ENCODE results near the gene LRIT2. TPM values are rescaled to one million over a fixed set of nuclear protein-coding genes. Genes with fewer than 3 reads are reported as not detected.

The LRIT2 gene
- polyA plus RNA-seq, 3 donors: not detected

DNA sequence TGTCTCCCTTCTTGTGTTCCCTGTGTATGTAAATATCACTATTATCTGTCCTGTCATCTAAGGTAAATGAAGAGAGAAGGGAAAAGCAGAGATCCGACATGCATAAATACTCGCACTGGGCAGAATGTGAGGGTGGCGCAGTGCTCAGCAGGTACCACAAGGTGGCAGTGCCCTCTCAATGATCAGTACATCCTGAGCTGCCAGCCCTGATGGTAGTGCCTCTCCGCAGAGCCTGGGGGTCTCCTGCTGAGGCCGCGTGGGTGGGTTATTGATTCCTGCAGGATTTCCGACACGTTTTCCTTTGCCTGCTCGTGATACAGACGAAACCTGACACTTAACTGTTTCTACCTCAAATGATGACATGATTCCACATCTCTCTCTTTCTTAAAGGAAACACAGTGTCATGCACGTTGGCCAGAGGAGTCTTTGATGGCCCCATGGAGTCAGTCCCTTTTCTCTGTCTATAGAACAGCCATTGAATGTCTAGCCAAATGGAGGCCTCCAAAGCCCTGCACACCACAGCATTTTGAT lies 39.3 kb upstream of the LRIT2 start:
- Mint-ChIP-seq H3K4me1 (no peaks in the 10 kb centered on the region), H3K36me3 (no peaks in the 10 kb centered on the region), H3K9me3 (no peaks in the 10 kb centered on the region), H3K27me3 (ENCODE audit: low read depth in 3 of 3) (peaks cover 2 to 5% (median 4%) of the 10 kb centered on the region in 3 donors), H3K4me3 (no peak overlapping the region), H3K27ac (peak overlapping the region in 1 of 7 donors; percentile 2)
- H3K4me1 ChIP-seq (ENCODE audit: control insufficient read depth in 1 of 2, insufficient read depth in 2 of 2, low read length in 2 of 2): no peaks in the 10 kb centered on the region
- no peaks in the 10 kb centered on the region for H3K9me3 ChIP-seq (replicated peaks in 1 of 2; ENCODE audit: control insufficient read depth in 1 of 2, insufficient read depth in 1 of 2, low read length in 2 of 2)
- intact Hi-C loops (cut with micrococcal nuclease): loop anchor here (1.0 to 2.0 kb wide), 2 partner anchors 272 to 273 kb away; no protein-coding TSS in a partner anchor
- 3% methylated on average over 7 of the region's 11 CpGs for WGBS (ENCODE audit: insufficient coverage)
- no peak overlapping the region for H3K4me3 ChIP-seq (replicated peaks in 1 of 3; ENCODE audit: low read depth in 2 of 3, low read length in 3 of 3)
- DNase-seq: peak; percentile 11 to 47 (median 44)
- H3K79me2 ChIP-seq (ENCODE audit: insufficient read depth, low read length): no peaks in the 10 kb centered on the region
- no peaks in the 10 kb centered on the region for H3K27me3 ChIP-seq (ENCODE audit: control insufficient read depth in 2 of 2, insufficient read depth in 2 of 2, low read length in 2 of 2)
- H2AFZ ChIP-seq (ENCODE audit: insufficient read depth, low read depth, low read length, poor library complexity, severe bottlenecking): no peak overlapping the region
- TF ChIP-seq, protein P1, sequence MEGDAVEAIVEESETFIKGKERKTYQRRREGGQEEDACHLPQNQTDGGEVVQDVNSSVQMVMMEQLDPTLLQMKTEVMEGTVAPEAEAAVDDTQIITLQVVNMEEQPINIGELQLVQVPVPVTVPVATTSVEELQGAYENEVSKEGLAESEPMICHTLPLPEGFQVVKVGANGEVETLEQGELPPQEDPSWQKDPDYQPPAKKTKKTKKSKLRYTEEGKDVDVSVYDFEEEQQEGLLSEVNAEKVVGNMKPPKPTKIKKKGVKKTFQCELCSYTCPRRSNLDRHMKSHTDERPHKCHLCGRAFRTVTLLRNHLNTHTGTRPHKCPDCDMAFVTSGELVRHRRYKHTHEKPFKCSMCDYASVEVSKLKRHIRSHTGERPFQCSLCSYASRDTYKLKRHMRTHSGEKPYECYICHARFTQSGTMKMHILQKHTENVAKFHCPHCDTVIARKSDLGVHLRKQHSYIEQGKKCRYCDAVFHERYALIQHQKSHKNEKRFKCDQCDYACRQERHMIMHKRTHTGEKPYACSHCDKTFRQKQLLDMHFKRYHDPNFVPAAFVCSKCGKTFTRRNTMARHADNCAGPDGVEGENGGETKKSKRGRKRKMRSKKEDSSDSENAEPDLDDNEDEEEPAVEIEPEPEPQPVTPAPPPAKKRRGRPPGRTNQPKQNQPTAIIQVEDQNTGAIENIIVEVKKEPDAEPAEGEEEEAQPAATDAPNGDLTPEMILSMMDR (IDR thresholded peaks at IDR 0.05): peak; percentile 91
- no peaks in the 10 kb centered on the region for H3K36me3 ChIP-seq (replicated peaks in 1 of 2; ENCODE audit: control insufficient read depth in 1 of 2, insufficient read depth in 2 of 2, low read length in 2 of 2)
- H3K9ac ChIP-seq (ENCODE audit: insufficient read depth, low read length, poor library complexity, severe bottlenecking): no peak overlapping the region
- no peak overlapping the region for H3K27ac ChIP-seq (ENCODE audit: low read depth in 1 of 2, low read length in 2 of 2)
- no peak overlapping the region for H3K4me2 ChIP-seq (replicated peaks; ENCODE audit: extremely low read depth, low read length, poor library complexity, severe bottlenecking)
- no peaks in the 10 kb centered on the region for H4K20me1 ChIP-seq (ENCODE audit: insufficient read depth, low read length)

DNA sequence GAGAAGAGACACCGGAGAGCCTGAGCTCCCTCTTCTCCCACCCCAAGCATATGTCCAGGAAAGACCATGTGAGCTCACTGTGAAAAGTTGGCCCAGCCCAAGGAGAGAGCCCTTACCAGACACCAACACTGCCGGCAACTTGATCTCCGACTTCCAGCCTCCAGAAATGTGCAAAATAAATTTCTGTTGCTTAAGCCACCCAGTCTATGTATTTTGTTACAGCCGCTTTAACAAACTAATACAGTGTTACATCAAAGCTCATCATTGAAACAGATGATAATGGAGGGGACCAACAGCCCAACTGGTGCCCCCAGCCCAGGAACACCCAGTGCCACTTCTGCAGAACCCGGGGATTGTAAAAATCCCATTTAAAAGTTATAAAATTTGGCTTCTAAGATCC lies 38.4 kb upstream of the LRIT2 start:
- Mint-ChIP-seq H3K27me3 (ENCODE audit: low read depth in 3 of 3) (peaks cover 2 to 5% (median 4%) of the 10 kb centered on the region in 3 donors), H3K36me3 (no peaks in the 10 kb centered on the region), H3K4me3 (no peak overlapping the region), H3K4me1 (no peaks in the 10 kb centered on the region), H3K9me3 (no peaks in the 10 kb centered on the region), H3K27ac (no peak overlapping the region)
- 100% methylated on average over 1 of the region's 5 CpGs for WGBS (ENCODE audit: insufficient coverage)
- H2AFZ ChIP-seq (ENCODE audit: insufficient read depth, low read depth, low read length, poor library complexity, severe bottlenecking): no peak overlapping the region
- H3K27ac ChIP-seq (ENCODE audit: low read depth in 1 of 2, low read length in 2 of 2): no peak overlapping the region
- H3K27me3 ChIP-seq (ENCODE audit: control insufficient read depth in 2 of 2, insufficient read depth in 2 of 2, low read length in 2 of 2): no peaks in the 10 kb centered on the region
- H3K4me2 ChIP-seq (replicated peaks; ENCODE audit: extremely low read depth, low read length, poor library complexity, severe bottlenecking): no peak overlapping the region
- no peaks in the 10 kb centered on the region for H3K79me2 ChIP-seq (ENCODE audit: insufficient read depth, low read length)
- no peaks in the 10 kb centered on the region for H4K20me1 ChIP-seq (ENCODE audit: insufficient read depth, low read length)
- no peaks in the 10 kb centered on the region for H3K4me1 ChIP-seq (ENCODE audit: control insufficient read depth in 1 of 2, insufficient read depth in 2 of 2, low read length in 2 of 2)
- no peak for DNase-seq
- TF ChIP-seq, protein P1 (IDR thresholded peaks at IDR 0.05): no peak
- H3K4me3 ChIP-seq (replicated peaks in 1 of 3; ENCODE audit: low read depth in 2 of 3, low read length in 3 of 3): no peak overlapping the region
- H3K9me3 ChIP-seq (replicated peaks in 1 of 2; ENCODE audit: control insufficient read depth in 1 of 2, insufficient read depth in 1 of 2, low read length in 2 of 2): no peaks in the 10 kb centered on the region
- intact Hi-C loops (cut with micrococcal nuclease): loop anchor here (1.0 to 2.0 kb wide), 2 partner anchors 273 to 274 kb away; no protein-coding TSS in a partner anchor
- H3K9ac ChIP-seq (ENCODE audit: insufficient read depth, low read length, poor library complexity, severe bottlenecking): no peak overlapping the region
- no peaks in the 10 kb centered on the region for H3K36me3 ChIP-seq (replicated peaks in 1 of 2; ENCODE audit: control insufficient read depth in 1 of 2, insufficient read depth in 2 of 2, low read length in 2 of 2)

All from CD14-positive monocyte (primary cell).